HG02981 (cell line): ENCODE data around the gene FAM117A.
"Not testable (repeated sequence)": the region's sequence is repeated elsewhere in the genome, so short reads cannot be mapped to it uniquely, and the experiment has no call there.

Experiments
- ATAC-seq: cut with Tn5 transposase; IDR thresholded peaks from one replicate; pipeline ENCODE4 v1.9.1; 2021; ENCODE audit warnings: mild to moderate bottlenecking, moderate library complexity; ENCODE audit not compliant: unreplicated experiment

FAM117A gene

GRCh38 chr17:49764559-49765180 lies 739 bp upstream of the FAM117A start:
- ATAC-seq = no peak

- no peak for ATAC-seq
These were observed 1.6 kb downstream of the FAM117A start for GRCh38 chr17:49762151-49762941.

GRCh38 chr17:49760932-49761558 lies 2.9 kb downstream of the FAM117A start:
- no peak for ATAC-seq

GRCh38 chr17:49760296-49760695 lies 3.6 kb downstream of the FAM117A start:
- no peak for ATAC-seq

GRCh38 chr17:49759203-49759602 lies 4.7 kb downstream of the FAM117A start:
- no peak for ATAC-seq

- not testable (repeated sequence) for ATAC-seq
These were observed 5.4 kb downstream of the FAM117A start for GRCh38 chr17:49758464-49759010.

GRCh38 chr17:49757151-49757777 lies 6.7 kb downstream of the FAM117A start:
- no peak for ATAC-seq

- ATAC-seq = no peak
These were observed 7.4 kb downstream of the FAM117A start for GRCh38 chr17:49756323-49757150.

- no peak for ATAC-seq
These were observed 8.2 kb downstream of the FAM117A start for GRCh38 chr17:49755663-49756283.

- no peak for ATAC-seq
These were observed 10.0 kb downstream of the FAM117A start for GRCh38 chr17:49753959-49754391.

GRCh38 chr17:49752508-49752907 lies 11.4 kb downstream of the FAM117A start:
- ATAC-seq = no peak

GRCh38 chr17:49749730-49750129 lies 14.2 kb downstream of the FAM117A start:
- no peak for ATAC-seq

GRCh38 chr17:49748791-49749190 lies 15.1 kb downstream of the FAM117A start:
- ATAC-seq = peak; percentile 87

- ATAC-seq = no peak
These were observed 15.7 kb downstream of the FAM117A start for GRCh38 chr17:49748223-49748622.

GRCh38 chr17:49747632-49748031 lies 16.3 kb downstream of the FAM117A start:
- no peak for ATAC-seq

- peak; percentile 37 for ATAC-seq
These were observed 17.0 kb downstream of the FAM117A start for GRCh38 chr17:49746791-49747490.

- ATAC-seq = no peak
These were observed 18.5 kb downstream of the FAM117A start for GRCh38 chr17:49745175-49746139.

- no peak for ATAC-seq
These were observed 21.7 kb downstream of the FAM117A start for GRCh38 chr17:49742166-49742638.
